ENCODE results near the gene FHL2.
"Not testable (repeated sequence)": the region's sequence is repeated elsewhere in the genome, so short reads cannot be mapped to it uniquely, and the experiment has no call there.

Gene FHL2

GRCh38 chr2:105335469-105335868, 63.4 kb downstream of the FHL2 start:
- no peak for DNase-seq

GRCh38 chr2:105334211-105334610, 64.6 kb downstream of the FHL2 start:
- no peak for DNase-seq

- DNase-seq, result no peak
Observed at GRCh38 chr2:105330681-105331375, 68.0 kb downstream of the FHL2 start.

GRCh38 chr2:105329561-105330495, 69.0 kb downstream of the FHL2 start, which contains the start of gene TGFBRAP1:
Gene TGFBRAP1 (minus strand): TSS chr2:105329735. CDS start chr2:105308301, 21,434 bp downstream.
- peak; percentile 46 for DNase-seq

DNA sequence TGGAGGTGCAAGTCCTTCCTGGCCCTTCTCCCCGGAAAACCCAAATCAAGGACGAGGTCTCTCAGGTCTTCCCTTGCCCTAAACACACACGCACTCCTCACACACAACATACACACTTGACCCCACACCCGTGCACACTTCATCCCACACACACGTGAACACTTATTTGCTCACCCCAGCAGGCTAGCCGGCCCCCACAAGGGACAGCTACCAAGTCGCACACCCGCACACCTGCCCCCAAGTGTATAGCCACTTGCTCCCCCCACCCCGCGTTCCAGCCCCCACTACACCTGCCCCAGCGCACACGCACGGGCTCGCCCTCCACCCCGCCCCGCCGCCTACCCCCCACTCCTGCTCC, 69.7 kb downstream of the FHL2 start:
- DNase-seq, result no peak

- peak; percentile 31 for DNase-seq
Observed at GRCh38 chr2:105328281-105329196, 70.3 kb downstream of the FHL2 start.

DNA sequence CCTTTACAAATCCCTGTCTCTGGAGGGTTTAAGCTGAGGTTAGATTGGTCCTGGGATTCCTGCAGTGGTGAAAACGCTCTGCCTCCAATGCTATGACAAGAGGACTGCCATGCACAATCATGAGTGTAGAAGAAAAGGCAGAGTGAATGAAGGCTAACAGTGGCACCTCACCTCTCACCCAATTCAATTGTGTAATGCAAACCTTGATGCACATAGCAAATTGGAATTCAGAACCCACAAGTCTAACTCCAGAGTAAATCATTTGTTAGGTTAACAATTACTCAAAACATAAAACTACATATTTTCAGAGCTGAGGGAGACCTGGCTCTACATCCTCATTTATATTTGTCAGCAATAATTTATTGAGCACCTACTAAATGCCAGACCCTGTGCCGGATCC, 71.2 kb downstream of the FHL2 start:
- DNase-seq, result no peak

DNA sequence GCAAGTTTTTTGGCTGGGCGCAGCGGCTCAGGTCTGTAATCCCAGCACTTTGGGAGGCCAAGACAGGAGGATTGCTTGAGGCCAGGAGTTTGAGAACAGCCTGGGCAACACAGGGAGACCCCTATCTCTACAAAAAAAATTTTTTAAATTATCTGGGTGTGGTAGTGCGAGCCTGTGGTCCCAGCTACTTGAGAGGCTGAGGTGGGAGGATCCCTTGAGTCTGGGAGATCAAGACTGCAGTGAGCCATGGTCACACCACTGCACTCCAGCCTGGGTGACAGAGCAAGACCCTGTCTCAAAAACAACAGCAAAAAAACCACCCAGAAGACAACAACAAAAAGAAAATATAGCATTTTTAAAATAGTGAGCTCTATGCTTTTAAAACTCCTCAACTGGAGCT, 71.6 kb downstream of the FHL2 start:
- not testable (repeated sequence) for DNase-seq

GRCh38 chr2:105325389-105325963, 73.4 kb downstream of the FHL2 start:
- DNase-seq, result no peak

GRCh38 chr2:105324732-105325131, 74.1 kb downstream of the FHL2 start:
- no peak for DNase-seq

DNA sequence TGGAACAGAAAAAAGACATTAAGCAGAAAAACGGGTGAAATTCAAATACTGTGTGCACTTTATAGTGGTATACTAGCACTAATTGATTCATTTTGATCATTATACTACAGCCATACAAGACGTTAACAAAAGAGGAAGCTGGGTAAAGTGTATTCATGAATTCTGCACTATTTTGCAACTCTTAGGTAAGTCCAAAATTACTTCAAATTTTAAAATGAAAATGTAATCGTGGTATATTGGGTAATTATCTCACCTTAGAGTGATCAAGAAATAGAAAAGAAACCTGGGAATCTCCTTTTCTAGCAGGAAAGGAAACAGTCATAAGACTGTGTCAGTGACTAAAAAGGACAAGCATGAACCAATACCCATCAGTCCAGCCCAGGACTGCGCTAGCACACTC, 74.8 kb downstream of the FHL2 start:
- DNase-seq, result no peak

DNA sequence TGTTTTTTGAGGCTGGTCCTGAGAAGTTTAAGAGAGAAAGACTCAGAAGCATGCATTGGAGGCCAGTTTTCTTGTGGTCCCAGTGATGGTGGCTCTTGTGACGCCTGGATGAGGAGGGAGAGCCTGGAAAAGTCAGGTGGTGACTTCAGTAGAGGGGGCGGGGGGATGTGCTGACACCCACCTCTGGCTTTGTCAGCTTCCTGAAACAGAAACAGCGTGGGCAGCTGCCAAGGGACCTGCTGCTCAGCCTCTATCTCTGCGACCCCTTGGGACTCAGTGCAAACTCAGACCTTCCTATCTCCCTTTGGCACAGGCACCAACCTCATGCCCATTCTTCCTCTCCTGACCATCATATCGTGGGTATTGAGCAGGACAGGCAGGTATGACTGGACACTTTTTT, 75.7 kb downstream of the FHL2 start:
- no peak for DNase-seq

GRCh38 chr2:105321875-105322646, 76.8 kb downstream of the FHL2 start:
- DNase-seq, result no peak

DNA sequence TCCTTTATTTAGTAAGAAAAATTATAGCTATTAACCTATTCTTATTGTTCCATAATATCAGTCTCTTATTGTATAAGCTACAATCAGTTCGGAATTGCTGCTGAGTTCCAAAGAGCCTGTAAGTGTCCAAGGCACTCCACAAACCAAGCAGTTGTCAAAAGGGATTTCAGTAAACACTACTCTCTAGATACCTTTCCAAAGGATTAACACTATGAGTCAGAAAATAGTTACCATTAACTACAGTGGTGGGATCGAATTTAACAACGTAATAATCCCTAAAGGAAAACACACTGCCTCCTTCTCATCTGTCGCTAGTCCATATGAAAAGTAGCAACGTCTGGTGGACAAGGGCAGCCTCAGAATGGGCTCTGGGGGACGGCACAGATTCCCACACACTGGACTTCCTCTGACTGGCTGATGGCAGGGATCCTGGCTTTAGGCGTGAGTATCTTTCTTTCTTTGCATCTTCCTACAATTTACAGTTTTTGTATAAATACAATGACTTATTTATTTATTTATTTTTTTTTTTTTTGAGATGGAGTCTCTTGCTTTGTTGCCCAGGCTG, 78.1 kb downstream of the FHL2 start:
- no peak for DNase-seq

GRCh38 chr2:105317937-105318336, 80.9 kb downstream of the FHL2 start:
- DNase-seq, result no peak

GRCh38 chr2:105315314-105315713, 83.5 kb downstream of the FHL2 start:
- no peak for DNase-seq

DNA sequence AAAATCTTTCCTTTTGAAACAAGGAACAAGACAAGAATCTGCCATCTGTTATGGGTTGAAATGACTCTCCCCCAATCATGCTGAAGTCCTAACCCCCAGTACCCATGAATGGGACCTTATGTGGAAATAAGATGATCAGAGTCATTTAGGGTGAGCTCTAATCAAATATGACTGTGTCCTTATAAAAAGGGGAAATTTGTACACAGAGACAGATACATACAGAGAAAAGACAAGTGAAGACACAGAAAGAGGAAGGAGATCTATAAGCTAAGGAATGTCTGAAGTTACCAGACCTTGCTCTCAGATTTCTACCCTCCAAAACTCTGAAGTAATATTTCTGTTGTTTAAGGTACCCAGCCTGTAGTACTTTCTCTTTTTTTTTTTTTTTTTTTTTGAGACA, 85.0 kb downstream of the FHL2 start:
- no peak for DNase-seq
